ENCODE data around the gene SENP5. TPM values are rescaled to one million over a fixed set of nuclear protein-coding genes. Genes with fewer than 3 reads are reported as not detected.

SENP5 gene
- total and polyA plus RNA-seq, 2 of the 8 experiments (the other 6 are each of a cell fraction or from before 2014, with no cell fraction given): 6.7 to 27.3 TPM

DNA sequence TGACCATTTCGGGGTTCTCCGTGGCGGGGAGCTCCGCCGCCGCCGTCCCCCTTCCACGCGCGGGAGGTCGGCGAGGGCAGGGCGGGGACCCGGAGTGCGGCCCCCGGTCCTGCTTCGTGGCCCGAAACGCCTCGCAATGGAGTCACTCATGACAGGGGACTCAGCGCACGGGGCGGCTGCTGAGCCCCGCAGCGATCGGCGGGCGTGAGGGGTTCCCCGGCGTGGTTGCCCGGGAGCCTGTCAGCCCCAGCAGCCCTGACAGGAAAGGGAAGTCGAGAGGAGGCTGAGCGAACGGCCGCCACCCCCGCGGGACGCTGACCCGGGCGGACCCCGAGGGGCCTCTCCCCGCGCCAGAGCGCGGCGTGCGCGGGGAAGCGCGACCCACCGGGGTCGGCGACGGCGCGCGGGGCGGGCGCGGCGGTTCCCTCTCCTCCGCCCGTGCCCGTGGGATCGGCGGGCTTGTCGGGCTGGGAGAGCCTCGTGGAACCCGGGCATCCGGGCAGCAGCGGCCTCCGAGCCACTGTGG, 101.5 kb downstream of the SENP5 start:
- DNase-seq (ENCODE audit: low read depth in 1 of 2, low spot score in 2 of 2): no peak
- Histone ChIP-seq H3K23ac (ENCODE audit: insufficient read length) (no peak overlapping the region), H3K27me3 (replicated peaks in 1 of 4; ENCODE audit: control insufficient read depth in 3 of 4, extremely low read depth in 1 of 4, insufficient read depth in 3 of 4, low read length in 3 of 4) (peaks cover 52 to 66% (median 63%) of the 10 kb centered on the region in 4 experiments), H3K4me1 (replicated peaks in 1 of 4; ENCODE audit: control insufficient read depth in 3 of 4, insufficient read depth in 4 of 4, low read length in 3 of 4) (peaks cover 0 to 24% (median 10%) of the 10 kb centered on the region in 4 experiments; a peak in 5 of 7 replicates), H3K14ac (ENCODE audit: insufficient read length) (no peak overlapping the region), H3K9me3 (ENCODE audit: insufficient read depth in 2 of 2, low read depth in 1 of 2, low read length in 1 of 2) (no peaks in the 10 kb centered on the region), H3K27ac (ENCODE audit: low read depth, low read length) (no peak overlapping the region), H4K5ac (ENCODE audit: insufficient read length, low read depth, low read length) (no peak overlapping the region), H2AK5ac (ENCODE audit: low read depth, low read length) (no peak overlapping the region), H4K20me1 (replicated peaks in 1 of 2; ENCODE audit: control insufficient read depth in 1 of 2, insufficient read depth in 2 of 2, low read length in 2 of 2) (no peaks in the 10 kb centered on the region), H2BK15ac (ENCODE audit: low read length) (no peak overlapping the region), H3K36me3 (ENCODE audit: control insufficient read depth in 2 of 4, insufficient read depth in 4 of 4, low read length in 3 of 4) (peaks cover 0 to 8% (median 0%) of the 10 kb centered on the region in 4 experiments; a peak in 1 of 8 replicates), H3K23me2 (ENCODE audit: low read depth, low read length) (peaks cover 10% of the 10 kb centered on the region; the same call in 1 of the 2 replicates), H3K79me1 (ENCODE audit: low read depth, low read length) (no peaks in the 10 kb centered on the region), H3K18ac (ENCODE audit: extremely low read depth, low read length) (no peak overlapping the region), H3K4me3 (ENCODE audit: extremely low read depth in 1 of 4, insufficient read depth in 2 of 4, low read depth in 3 of 4, low read length in 4 of 4) (peak overlapping the region; percentile 26 to 74 (median 31)), H2BK120ac (replicated peaks; ENCODE audit: low read depth, low read length) (no peak overlapping the region), H3K9ac (replicated peaks in 1 of 4; ENCODE audit: extremely low read depth in 1 of 4, low read depth in 3 of 4, low read length in 3 of 4) (no peak overlapping the region), H3K56ac (replicated peaks; ENCODE audit: insufficient read length, low read depth, low read length) (no peak overlapping the region), H4K91ac (replicated peaks; ENCODE audit: insufficient read length, low read length) (no peak overlapping the region), H3K4me2 (ENCODE audit: insufficient read depth in 1 of 2, low read depth in 2 of 2, low read length in 2 of 2) (peak overlapping the region; percentile 70 to 88), H2BK5ac (ENCODE audit: low read depth, low read length) (no peak overlapping the region), H2BK20ac (ENCODE audit: low read length) (no peak overlapping the region), H3K4ac (replicated peaks; ENCODE audit: insufficient read length, low read depth, low read length) (no peak overlapping the region), H2AFZ (ENCODE audit: low read length) (no peak overlapping the region), H4K8ac (ENCODE audit: extremely low read depth, insufficient read depth, low read length) (peak overlapping the region; percentile 85), H2BK12ac (ENCODE audit: low read depth, low read length) (no peak overlapping the region), H3K79me2 (ENCODE audit: control insufficient read depth in 1 of 2, insufficient read depth in 2 of 2, low read length in 2 of 2) (no peaks in the 10 kb centered on the region)
- WGBS, 2 experiments (ENCODE audit: extremely low coverage in 1 of 2, insufficient coverage in 1 of 2, insufficient read length in 1 of 2, insufficient replicate concordance in 2 of 2, low coverage in 1 of 2, low lambda C conversion rate in 2 of 2, missing lambda C conversion rate in 1 of 2): 2% methylated on average over 43 of the region's 72 CpGs; no CpG with 5 or more reads in 1 of the 2 experiments
- CTCF ChIA-PET (ENCODE audit: partially characterized antibody): interaction anchor here (1.1 to 2.2 kb wide), 6 partner anchors 9 to 445 kb away, joined by 3 to 6 read pairs (median 4); no protein-coding TSS in a partner anchor
- POLR2A ChIA-PET (ENCODE audit: partially characterized antibody): interaction anchor here (0.7 to 1.0 kb wide), 2 partner anchors 20 to 27 kb away, joined by 3 to 6 read pairs; partner anchors contain the start of gene NCBP2
- FAIRE-seq: no peak
- TF ChIP-seq RBBP5 (IDR thresholded peaks at IDR 0.05; ENCODE audit: borderline replicate concordance, low read depth, low read length) (no peak), TBP (IDR thresholded peaks at IDR 0.05; ENCODE audit: low read depth, low read length) (no peak), POLR2AphosphoS5 (IDR thresholded peaks at IDR 0.05; ENCODE audit: low read depth, low read length) (no peak), EZH2 (IDR thresholded peaks at IDR 0.05; ENCODE audit: low read depth, low read length, severe bottlenecking) (peak; percentile 63), SP1 (IDR thresholded peaks at IDR 0.05; ENCODE audit: low read depth, low read length) (no peak), SP2 (IDR thresholded peaks at IDR 0.05; ENCODE audit: low read length) (no peak), CBX5 (IDR thresholded peaks at IDR 0.05; ENCODE audit: low read depth, low read length) (no peak), KDM1A (IDR thresholded peaks at IDR 0.05; ENCODE audit: borderline replicate concordance, low read length) (no peak), TAF1 (IDR thresholded peaks at IDR 0.05; ENCODE audit: low read depth, low read length) (no peak), YY1 (IDR thresholded peaks at IDR 0.05; ENCODE audit: low read depth, low read length) (no peak), SUZ12 (IDR thresholded peaks at IDR 0.05; ENCODE audit: low read length) (peak; percentile 62; the same call in 1 of the 2 replicates), RAD21 (IDR thresholded peaks at IDR 0.05 in 1 of 2, conservative IDR thresholded peaks at IDR 0.05 in 1 of 2; ENCODE audit: low read depth in 2 of 2, low read length in 2 of 2) (no peak), RNF2 (IDR thresholded peaks at IDR 0.05; ENCODE audit: borderline replicate concordance, low read depth, low read length, missing control alignments, poor library complexity, severe bottlenecking) (no peak)
